Activated naive CD4-positive, alpha-beta T cell treated with anti-CD3 and anti-CD28 coated beads, Interleukin-2, amount 50 U/mL, for 72 hours (primary cell): ENCODE data around the gene RELN. TPM values are rescaled to one million over a fixed set of nuclear protein-coding genes. Genes with fewer than 3 reads are reported as not detected.

Experiments
- ATAC-seq, 2 donors: fragments of 150-1000 bp; cut with Tn5 transposase; 2 replicates each; pipeline ENCODE4 v1.10.0; 2021; ENCODE audit warnings: mild to moderate bottlenecking in 2 of 2, moderate library complexity in 2 of 2
- DNase-seq, 2 donors: peaks; one replicate each; pipeline ENCODE4 v3.0.0; 2021 to 2022; ENCODE audit warnings: low spot score in 2 of 2
- H3K27ac Mint-ChIP-seq, 2 donors: one replicate each; pipeline ENCODE4 v1.8.0; 2022; ENCODE audit warnings: mild to moderate bottlenecking in 2 of 2, mixed read lengths in 2 of 2
- H3K36me3 Mint-ChIP-seq, 2 donors: one replicate each; pipeline ENCODE4 v1.8.0; 2022; ENCODE audit warnings: mixed read lengths in 2 of 2
- H3K9me3 Mint-ChIP-seq, 2 donors: one replicate each; pipeline ENCODE4 v1.8.0; 2022; ENCODE audit warnings: mixed read lengths in 2 of 2
- total RNA-seq, 2 donors: library from RNA; stranded (reverse); gene quantifications; one replicate each; pipeline ENCODE4 v1.2.3, GENCODE V29; 2022

The RELN gene
- total RNA-seq, 2 donors from 2014 or later: not detected

DNA sequence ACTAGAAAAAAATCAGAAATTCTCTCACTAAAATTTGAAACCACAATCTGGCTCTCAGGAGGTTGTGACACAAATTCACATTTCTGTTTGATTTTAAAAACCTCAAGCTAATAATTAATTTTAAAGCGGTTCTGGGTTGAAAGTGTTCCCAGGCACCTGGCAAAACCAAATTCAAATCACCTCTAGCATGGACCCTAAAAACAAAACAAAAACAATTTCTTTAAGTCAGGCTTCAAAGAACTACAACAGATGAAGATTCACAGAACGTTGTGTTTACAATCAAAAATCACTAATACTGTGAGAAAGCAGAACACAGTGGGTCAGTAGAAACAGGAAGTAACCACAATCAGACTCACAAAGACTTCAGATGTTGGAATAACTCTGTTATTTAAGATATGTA is 7.2 kb upstream of the RELN start:
- DNase-seq: no peak
- no peaks in the 10 kb centered on the region for H3K9me3 Mint-ChIP-seq
- no peaks in the 10 kb centered on the region for H3K36me3 Mint-ChIP-seq
- ATAC-seq: no peak
- no peak overlapping the region for H3K27ac Mint-ChIP-seq

DNA sequence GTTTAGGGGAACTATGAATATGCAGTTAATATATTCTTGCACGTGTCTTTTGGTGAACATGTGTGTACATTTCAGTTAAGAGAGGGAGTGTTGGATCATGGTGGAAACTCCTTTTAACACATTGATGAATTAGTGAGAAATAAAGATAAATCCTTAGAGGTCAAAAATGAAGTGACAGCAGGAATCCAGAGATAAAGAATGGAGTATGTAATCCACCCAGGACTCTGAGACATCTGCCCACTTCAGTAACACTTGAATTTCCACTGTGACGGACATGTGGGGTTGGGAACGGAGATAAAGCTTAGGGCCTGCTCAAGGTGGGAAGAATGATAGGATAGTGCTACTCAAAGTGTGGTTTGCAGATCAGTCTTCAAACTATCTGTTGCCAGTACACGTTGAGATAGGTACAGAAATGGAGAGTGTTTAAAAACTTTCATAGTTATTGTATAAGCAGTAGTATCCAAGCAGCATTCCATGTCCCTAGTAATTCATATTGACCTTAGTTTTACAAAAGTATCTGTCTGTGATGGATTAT is 6.6 kb upstream of the RELN start:
- DNase-seq (no peak), ATAC-seq (no peak)
- no peak overlapping the region for H3K27ac Mint-ChIP-seq
- H3K9me3 Mint-ChIP-seq: no peaks in the 10 kb centered on the region
- no peaks in the 10 kb centered on the region for H3K36me3 Mint-ChIP-seq

DNA sequence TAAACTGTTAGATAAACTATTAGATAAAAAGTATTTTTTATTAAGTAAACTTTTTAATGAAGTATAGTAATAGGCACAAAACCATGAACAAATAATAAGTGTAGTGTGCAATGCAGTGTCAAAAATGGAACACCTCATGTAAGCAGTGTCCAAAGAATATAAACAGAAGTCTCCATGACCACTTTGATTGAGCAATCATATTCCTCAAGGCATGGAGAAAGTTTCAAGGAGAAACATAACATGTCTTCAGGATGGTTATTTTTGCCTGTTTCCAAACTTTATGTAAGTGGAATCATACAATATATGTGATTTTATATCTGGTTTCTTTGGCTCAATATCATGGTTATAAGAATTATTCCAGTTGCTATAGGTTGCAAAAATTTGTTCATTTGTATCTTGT is 6.1 kb upstream of the RELN start:
- Mint-ChIP-seq H3K36me3 (no peaks in the 10 kb centered on the region), H3K27ac (no peak overlapping the region), H3K9me3 (no peaks in the 10 kb centered on the region)
- DNase-seq (no peak), ATAC-seq (no peak)

DNA sequence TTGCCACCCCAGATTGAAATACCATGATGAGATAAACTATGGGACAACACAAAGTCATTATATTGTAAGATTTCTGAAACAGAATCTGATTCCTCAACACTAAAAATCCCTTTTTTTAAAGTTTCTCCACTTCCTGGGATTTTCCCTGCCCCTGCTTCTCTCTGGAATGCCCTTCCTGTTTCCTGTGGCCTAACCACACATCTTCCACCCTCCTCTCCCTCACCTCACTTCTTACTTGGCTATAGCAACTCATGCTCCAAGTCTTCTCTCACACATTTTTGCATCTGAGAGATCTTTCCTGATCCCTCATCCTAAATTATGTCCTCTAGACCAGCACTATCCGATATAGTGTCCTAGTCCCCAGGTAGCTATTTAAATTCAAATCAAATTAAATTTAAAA is 4.1 kb upstream of the RELN start:
- Mint-ChIP-seq H3K27ac (no peak overlapping the region), H3K9me3 (no peaks in the 10 kb centered on the region), H3K36me3 (peaks cover 0 to 2% of the 10 kb centered on the region in 2 donors)
- DNase-seq: no peak
- ATAC-seq: no peak

DNA sequence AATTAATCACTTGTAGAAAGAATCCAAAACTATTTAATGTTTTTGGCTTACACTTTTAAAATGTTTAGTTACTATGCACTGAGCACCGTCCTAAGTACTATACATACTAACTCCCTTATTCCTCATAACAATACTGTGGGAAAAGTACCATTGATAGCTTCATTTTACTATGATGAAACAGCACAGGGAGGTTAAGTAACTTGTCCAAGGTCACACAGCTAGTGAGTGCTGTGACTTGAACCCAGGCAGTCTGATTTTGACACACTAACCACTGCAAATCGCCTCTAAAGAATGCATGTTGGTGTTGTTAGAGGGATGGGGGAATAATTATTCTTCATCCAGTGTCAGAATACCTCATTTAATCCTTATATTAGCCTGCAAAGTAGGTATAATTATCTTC is 1.9 kb upstream of the RELN start:
- no peak for DNase-seq
- H3K36me3 Mint-ChIP-seq: peaks cover 0 to 5% of the 10 kb centered on the region in 2 donors
- no peak overlapping the region for H3K27ac Mint-ChIP-seq
- ATAC-seq: no peak
- H3K9me3 Mint-ChIP-seq: no peaks in the 10 kb centered on the region

DNA sequence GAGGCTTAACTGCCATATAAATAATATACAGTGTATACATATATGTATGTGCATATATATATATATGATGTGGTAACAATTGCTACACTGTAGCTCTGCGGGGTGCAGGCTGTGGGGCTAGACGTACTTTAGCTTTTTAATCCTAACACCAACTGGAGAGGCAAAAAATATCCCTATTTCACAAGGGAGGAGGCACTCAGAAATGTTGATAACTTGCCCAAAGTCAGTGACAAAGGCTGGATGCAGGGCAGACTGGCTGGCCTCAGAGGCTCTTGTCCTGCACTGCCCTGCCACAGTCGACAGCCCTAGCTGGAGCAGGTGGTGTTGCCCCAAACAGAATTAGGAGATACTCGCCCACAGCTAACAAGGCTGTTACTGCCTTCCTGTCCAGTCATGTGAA is 1.5 kb upstream of the RELN start:
- H3K36me3 Mint-ChIP-seq: peaks cover 0 to 5% of the 10 kb centered on the region in 2 donors
- H3K27ac Mint-ChIP-seq: no peak overlapping the region
- DNase-seq: no peak
- ATAC-seq: no peak
- no peaks in the 10 kb centered on the region for H3K9me3 Mint-ChIP-seq

DNA sequence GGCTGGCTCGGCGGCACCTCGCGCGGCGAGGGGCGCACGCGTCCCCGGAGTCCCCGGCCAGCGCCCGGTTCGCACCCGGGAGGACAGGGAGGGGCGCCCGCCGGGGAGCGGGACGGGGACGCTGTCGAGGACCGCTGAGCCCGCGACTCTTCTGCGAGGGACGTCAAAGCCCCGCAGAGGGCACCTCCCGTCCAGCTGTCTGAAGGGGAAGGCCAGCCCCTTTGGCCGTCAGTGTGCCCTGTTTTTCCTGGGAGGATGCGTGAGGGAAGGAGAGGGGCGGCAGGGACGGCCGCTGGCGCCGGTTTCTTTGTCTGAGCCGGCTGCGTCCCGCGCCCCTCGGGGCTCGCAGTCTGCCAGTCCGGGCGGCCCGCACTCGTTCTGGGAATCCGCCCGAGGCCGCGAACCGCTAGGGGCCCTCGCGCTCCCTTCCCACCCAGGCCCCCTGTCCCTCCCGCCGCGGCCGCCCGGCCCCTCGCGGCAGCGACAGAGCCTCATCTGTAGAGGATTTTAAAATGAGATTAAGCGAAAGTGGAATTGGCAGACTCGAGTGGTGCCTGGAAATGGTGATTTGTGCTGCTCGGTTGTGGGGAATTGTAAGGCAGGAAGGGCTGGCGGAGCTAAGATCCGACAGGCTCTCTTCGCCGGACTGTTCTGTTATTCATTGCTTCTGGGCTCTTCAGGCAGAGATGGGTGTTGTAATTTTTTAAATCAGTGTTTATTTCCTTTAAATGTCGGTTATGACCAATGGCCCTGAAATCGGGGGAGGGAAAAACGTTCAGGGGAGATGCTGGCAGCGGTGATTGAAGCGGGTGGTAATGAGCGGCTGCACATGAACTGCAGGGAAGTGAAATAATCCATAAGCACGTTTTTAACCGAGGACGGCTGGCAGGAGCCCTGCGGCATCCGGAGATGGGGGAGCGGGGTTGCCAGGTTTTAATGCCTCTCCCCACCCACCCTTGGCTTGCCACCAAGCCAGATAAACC is 618 bp upstream of the RELN start:
- H3K9me3 Mint-ChIP-seq: no peaks in the 10 kb centered on the region
- H3K27ac Mint-ChIP-seq: no peak overlapping the region
- ATAC-seq: peak in 1 of 2 donors; percentile 63
- DNase-seq: peak in 1 of 2 donors; percentile 4
- H3K36me3 Mint-ChIP-seq: peaks cover 0 to 5% of the 10 kb centered on the region in 2 donors

DNA sequence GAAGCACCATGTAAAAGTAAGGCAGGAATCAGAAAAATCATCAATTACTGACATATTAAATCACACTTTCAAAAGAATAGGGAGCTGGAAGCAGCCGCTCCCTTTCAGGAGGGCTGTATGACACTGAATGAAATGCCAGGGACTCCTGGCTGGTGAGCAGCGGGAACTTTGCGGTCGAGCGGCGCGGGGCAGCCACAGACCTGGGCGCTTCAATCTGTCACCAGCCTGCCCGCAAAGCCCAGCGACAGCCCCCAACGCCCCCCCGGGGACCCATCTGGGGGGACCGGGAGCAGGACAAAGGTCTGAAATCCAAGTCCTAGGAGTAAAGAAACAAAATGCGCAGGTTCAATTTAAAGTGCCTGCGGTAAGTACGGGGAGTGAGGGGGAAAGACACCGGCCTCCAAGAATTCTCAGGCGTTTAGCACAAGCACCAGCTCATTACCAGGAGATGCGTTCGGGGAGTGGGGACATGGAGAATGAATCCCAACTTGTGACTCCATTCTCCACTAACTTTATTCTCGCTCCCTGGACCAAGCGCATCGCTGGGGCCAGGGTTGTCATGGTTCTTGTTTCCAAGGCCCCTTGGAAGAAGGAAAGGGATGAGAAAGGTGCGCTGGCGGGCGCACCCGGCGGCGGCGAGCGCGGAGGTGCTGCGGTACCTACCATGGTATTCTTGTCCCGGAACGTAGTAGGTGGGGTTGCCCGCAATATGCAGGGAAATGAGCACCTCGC is 824 bp downstream of the RELN start:
- Mint-ChIP-seq H3K36me3 (peaks cover 0 to 5% of the 10 kb centered on the region in 2 donors), H3K9me3 (no peaks in the 10 kb centered on the region), H3K27ac (no peak overlapping the region)
- no peak for ATAC-seq
- DNase-seq: no peak

DNA sequence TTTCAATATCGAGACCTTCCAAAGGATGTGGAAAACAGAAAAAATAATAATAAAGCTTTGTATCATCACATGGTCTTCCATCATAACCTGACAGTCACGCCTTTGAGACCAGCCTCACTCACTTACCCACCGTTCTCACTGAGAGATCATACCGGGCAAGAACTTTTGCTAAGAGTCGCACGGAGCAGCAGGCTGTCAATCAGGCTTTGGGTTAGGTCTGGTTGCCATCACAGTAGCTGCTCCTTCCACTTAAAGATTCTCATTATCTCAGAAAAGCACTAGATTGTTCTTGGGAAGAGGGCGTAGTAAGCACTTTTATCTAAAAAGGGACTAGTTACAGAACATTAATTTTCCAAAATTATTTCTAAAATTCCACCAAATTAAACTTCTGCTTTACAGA is 2.0 kb downstream of the RELN start:
- Mint-ChIP-seq H3K9me3 (no peaks in the 10 kb centered on the region), H3K27ac (no peak overlapping the region), H3K36me3 (peaks cover 0 to 5% of the 10 kb centered on the region in 2 donors)
- ATAC-seq (no peak), DNase-seq (no peak)

DNA sequence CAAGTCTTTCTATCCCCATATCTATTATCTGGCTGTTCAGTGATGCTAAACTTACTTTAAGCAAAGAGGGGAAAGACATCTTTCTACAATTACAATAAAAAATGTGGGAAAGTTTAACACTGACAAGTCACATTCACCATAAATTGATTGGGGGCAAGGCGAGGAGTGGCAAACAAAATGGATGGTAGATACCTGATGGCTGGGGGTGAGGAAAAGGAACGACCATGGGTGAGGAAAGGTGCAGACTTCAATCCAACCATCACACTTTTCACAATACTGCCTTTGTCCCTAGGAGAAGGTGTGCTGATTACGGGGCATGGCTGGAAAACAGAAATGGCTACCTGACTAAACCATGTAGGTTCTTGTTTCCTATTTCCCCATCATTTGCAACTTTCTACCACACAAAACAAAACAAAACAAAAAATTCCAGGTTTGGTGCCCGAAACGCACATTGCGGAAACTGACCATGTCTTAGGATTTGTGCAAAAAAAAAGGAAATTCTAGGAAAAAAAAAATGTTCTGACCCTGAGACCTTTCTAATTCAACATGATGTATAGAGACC is 3.8 kb downstream of the RELN start:
- ATAC-seq (no peak), DNase-seq (no peak)
- H3K36me3 Mint-ChIP-seq: peaks cover 0 to 5% of the 10 kb centered on the region in 2 donors
- H3K27ac Mint-ChIP-seq: no peak overlapping the region
- H3K9me3 Mint-ChIP-seq: no peaks in the 10 kb centered on the region

DNA sequence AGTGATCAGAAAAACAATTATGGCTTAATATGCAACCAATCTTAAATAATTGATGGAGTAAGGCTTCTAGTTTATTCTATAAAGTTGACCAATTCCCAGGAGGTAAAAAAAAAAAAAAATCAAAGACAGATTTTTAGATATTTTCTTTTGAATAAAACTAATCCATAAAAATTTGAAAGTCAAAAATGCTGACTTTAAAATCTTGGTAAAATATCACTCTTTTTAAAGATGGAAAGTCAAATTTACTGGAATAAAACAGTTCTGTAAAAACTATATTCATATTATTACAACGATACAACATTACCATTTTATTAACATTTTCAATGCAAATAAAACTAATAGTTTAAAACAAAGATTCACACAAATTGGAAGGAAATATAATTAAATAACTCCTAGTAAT is 5.4 kb downstream of the RELN start:
- no peak for DNase-seq
- Mint-ChIP-seq H3K27ac (no peak overlapping the region), H3K36me3 (peaks cover 0 to 5% of the 10 kb centered on the region in 2 donors), H3K9me3 (no peaks in the 10 kb centered on the region)
- no peak for ATAC-seq

DNA sequence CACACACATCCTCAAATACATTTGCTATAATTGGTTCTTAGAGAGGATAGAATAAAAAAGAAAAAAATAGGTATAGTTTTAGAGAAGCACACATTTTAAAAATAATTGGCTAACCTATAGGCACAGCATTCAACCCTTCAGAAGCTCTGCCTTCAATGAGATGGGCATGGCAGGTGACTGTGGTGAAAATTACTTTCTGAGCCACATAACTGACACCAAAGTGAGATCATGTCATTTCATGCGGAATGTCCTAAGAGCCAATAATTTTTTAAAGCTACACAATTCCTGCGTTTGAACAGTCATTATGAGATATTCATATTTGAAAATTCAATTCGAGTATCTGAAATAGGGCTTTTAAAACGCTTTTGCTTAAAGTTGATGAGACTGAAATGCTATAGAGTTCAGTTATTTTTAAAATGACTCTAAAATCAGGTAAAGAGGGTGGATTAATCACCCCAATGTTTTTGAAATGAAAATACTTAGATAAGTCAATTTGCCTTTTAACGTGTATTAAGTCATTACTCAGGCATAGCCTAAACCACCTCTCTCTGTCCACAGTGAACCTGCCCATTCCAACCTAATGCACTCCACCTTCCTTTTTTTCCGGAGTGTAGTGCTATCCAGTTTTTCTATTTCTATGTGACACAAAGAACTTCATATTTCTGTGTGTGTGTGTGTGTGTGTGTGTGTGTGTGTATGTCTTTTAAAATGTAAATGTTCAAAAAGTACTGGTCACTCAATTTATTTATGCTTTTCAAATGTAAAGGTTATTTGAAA is 6.1 kb downstream of the RELN start:
- H3K9me3 Mint-ChIP-seq: no peaks in the 10 kb centered on the region
- no peak for ATAC-seq
- peaks cover 0 to 2% of the 10 kb centered on the region in 2 donors for H3K36me3 Mint-ChIP-seq
- H3K27ac Mint-ChIP-seq: no peak overlapping the region
- no peak for DNase-seq

DNA sequence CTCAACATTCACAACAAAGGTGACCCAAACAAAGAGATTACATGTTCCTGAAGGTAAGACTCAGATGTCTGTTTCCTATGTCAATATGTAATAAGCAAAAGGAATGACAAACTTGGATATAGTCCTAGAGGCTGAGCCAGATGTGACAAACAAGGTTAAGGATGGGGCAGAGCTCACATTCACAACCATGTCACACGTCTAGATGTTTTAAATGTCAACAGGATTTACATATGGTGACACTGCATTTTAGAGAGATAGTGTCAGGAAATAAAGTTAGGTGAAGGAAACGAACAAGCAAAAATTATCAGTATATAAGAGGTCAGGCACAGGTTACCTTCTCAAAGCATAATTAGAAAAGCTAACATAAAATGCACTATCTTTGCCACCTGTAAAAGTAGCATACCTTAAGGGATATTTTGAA is 8.4 kb downstream of the RELN start:
- ATAC-seq (no peak), DNase-seq (no peak)
- no peaks in the 10 kb centered on the region for H3K9me3 Mint-ChIP-seq
- H3K36me3 Mint-ChIP-seq: no peaks in the 10 kb centered on the region
- H3K27ac Mint-ChIP-seq: no peak overlapping the region

DNA sequence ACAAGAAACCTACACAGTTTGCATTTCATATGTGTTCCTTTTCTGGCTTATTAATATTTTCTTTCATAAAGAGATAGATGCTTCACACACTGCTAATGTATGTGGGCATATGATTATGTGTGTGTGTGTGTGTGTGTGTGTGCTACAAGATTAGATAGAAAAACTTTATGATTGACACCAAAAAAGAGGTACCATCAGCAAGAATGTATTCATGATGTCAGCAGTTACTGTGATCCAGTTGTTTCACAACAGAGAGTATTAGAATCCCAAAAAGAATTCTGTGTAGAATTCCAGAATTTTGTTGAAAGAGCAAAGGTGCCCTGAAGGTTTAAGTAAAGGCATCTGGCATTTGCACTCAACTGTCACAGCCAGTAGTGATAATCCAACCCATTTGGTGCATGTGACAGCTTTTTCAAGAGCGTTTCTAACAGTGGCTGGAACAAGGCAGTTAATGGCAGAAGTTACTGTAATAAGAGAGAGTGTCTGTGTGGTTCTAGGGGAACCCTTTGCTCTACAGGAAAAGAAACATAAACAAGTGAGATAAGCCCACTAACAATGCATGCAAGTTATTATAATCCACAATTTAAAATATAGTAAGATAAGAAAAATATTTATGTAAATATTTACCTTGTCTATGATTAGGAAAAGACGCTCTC is 16.6 kb downstream of the RELN start:
- Mint-ChIP-seq H3K9me3 (peaks cover 4% of the 10 kb centered on the region in 2 donors), H3K27ac (no peak overlapping the region), H3K36me3 (no peaks in the 10 kb centered on the region)
- DNase-seq (no peak), ATAC-seq (no peak)

DNA sequence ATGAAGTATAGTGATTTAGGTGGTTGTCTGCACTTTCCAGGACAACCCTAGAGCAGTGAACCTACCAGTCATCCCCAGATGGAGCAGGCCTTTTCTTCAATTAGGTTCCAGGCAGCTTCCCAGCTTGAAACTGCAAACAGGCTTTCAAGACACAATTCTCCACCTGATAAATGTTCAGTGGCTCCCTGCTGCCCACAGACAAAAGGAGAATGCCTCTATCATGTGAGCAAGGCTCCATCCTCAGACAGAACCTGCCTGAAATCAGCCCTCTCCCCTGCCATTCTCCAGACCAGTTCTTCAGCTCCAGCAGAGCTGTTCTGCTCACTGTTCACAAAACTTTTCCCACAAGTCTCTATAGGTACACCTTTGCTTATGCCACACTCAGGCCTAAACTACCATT is 22.1 kb downstream of the RELN start:
- no peaks in the 10 kb centered on the region for H3K9me3 Mint-ChIP-seq
- no peak overlapping the region for H3K27ac Mint-ChIP-seq
- DNase-seq: no peak
- no peaks in the 10 kb centered on the region for H3K36me3 Mint-ChIP-seq
- no peak for ATAC-seq
